ENCODE measurements around the gene SLC4A5. TPM values are rescaled to one million over a fixed set of nuclear protein-coding genes. Genes with fewer than 3 reads are reported as not detected.
A peak's percentile ranks its signal among the peaks of the same experiment; 100 is the strongest.

Gene SLC4A5
- total and polyA plus RNA-seq, 2 of the 8 experiments (the other 6 are each of a cell fraction or from before 2014, with no cell fraction given), result 0.42 to 0.52 TPM

DNA sequence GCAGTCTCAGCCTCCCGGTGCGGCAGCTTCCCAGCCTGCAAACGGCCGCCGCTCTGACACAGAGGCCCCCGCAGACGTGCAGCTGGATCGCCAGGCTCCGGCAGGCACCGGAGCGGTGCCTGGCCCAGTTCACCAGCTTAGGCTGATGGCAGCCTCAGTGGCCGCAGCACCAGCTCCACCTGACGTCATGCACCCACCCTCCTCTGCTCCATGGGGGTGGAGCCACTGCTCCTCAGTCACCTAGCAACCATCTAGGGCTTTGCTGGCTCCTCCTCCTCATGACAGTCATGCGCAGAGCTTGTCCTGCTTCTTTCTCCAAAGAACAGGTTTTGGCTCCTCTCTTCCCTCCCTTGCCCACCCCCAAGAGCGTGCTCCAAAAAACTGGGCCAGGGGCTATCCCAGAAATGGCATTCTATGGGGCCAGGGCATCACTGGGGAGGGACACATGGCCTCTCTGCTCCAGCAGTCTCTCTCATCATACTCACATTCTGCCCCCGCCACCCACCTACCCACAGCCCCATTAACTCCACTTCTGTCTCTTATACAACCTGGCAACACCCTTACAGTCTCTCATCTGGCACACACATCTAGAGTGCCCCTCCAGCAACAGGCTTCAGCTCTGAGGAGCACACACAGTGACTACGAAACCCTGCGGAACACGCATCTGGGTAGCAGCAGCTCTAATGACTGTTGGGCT lies 31.4 kb upstream of the SLC4A5 start (continued):
- TF ChIP-seq ATF2 (IDR thresholded peaks at IDR 0.05; ENCODE audit: low read length) (peak; percentile 89), SAP30 (IDR thresholded peaks at IDR 0.05; ENCODE audit: insufficient read depth, insufficient replicate concordance, low read length) (no peak)

Measured in H1 (cell line).